Measurements from ENCODE around the gene KRT3. TPM values are rescaled to one million over a fixed set of nuclear protein-coding genes. Genes with fewer than 3 reads are reported as not detected.

KRT3 gene
- total RNA-seq, 6 experiments from 2014 or later, result not detected

- no peaks in the 10 kb centered on the region for H3K4me1 ChIP-seq
- H3K4me3 ChIP-seq, result no peak overlapping the region
- no peaks in the 10 kb centered on the region for H3K9me3 ChIP-seq
- DNase-seq, result no peak
- intact Hi-C loops (cut with DNase I), result no loop called here
- H3K27ac ChIP-seq, result no peak overlapping the region
- TF ChIP-seq POLR2A (IDR thresholded peaks at IDR 0.05) (no peak), CTCF (IDR thresholded peaks at IDR 0.05) (no peak)
- H3K27me3 ChIP-seq, result no peaks in the 10 kb centered on the region
- whole genome bisulfite sequencing (ENCODE audit: insufficient coverage, low coverage, low lambda C conversion rate, missing lambda C conversion rate), result 63% methylated on average over 1 of the region's 4 CpGs
- no peak for ATAC-seq
- no peaks in the 10 kb centered on the region for H3K36me3 ChIP-seq
Observed at GRCh38 chr12:52821071-52821730, 25.3 kb upstream of the KRT3 start.

GRCh38 chr12:52820521-52820920, 24.6 kb upstream of the KRT3 start:
- no peak for DNase-seq

GRCh38 chr12:52819731-52820510, 24.0 kb upstream of the KRT3 start:
- Histone ChIP-seq H3K9me3 (no peaks in the 10 kb centered on the region), H3K4me3 (no peak overlapping the region), H3K4me1 (no peaks in the 10 kb centered on the region), H3K36me3 (no peaks in the 10 kb centered on the region), H3K27ac (no peak overlapping the region), H3K27me3 (no peaks in the 10 kb centered on the region)
- intact Hi-C loops (cut with DNase I), result no loop called here
- DNase-seq, result no peak
- TF ChIP-seq CTCF (IDR thresholded peaks at IDR 0.05) (no peak), POLR2A (IDR thresholded peaks at IDR 0.05) (no peak)
- 80% methylated on average over 6 of the region's 7 CpGs for WGBS (ENCODE audit: insufficient coverage, low coverage, low lambda C conversion rate, missing lambda C conversion rate)
- no peak for ATAC-seq

More at GRCh38 chr12:52820521-52820920, 24.6 kb upstream of the KRT3 start:
- Histone ChIP-seq H3K9me3 (no peaks in the 10 kb centered on the region), H3K4me1 (no peaks in the 10 kb centered on the region), H3K27ac (no peak overlapping the region), H3K4me3 (no peak overlapping the region), H3K27me3 (no peaks in the 10 kb centered on the region), H3K36me3 (no peaks in the 10 kb centered on the region)
- intact Hi-C loops (cut with DNase I), result no loop called here
- WGBS (ENCODE audit: insufficient coverage, low coverage, low lambda C conversion rate, missing lambda C conversion rate), result 68% methylated on average over 5 of the region's 6 CpGs
- TF ChIP-seq POLR2A (IDR thresholded peaks at IDR 0.05), result no peak
- no peak for TF ChIP-seq CTCF (IDR thresholded peaks at IDR 0.05)
- no peak for ATAC-seq

- TF ChIP-seq POLR2A (IDR thresholded peaks at IDR 0.05) (no peak), CTCF (IDR thresholded peaks at IDR 0.05) (no peak)
- Histone ChIP-seq H3K27me3 (no peaks in the 10 kb centered on the region), H3K9me3 (no peaks in the 10 kb centered on the region), H3K27ac (no peak overlapping the region), H3K4me3 (no peak overlapping the region), H3K4me1 (no peaks in the 10 kb centered on the region), H3K36me3 (no peaks in the 10 kb centered on the region)
- ATAC-seq (no peak), DNase-seq (no peak)
- intact Hi-C loops (cut with DNase I), result no loop called here
- WGBS (ENCODE audit: insufficient coverage, low coverage, low lambda C conversion rate, missing lambda C conversion rate), result 59% methylated on average over 4 of the region's 7 CpGs
Observed at GRCh38 chr12:52818887-52819420, 23.0 kb upstream of the KRT3 start.
